ENCODE results near the gene ATRIP.
"Not testable (repeated sequence)": the region's sequence is repeated elsewhere in the genome, so short reads cannot be mapped to it uniquely, and the experiment has no call there.

The ATRIP gene

DNA sequence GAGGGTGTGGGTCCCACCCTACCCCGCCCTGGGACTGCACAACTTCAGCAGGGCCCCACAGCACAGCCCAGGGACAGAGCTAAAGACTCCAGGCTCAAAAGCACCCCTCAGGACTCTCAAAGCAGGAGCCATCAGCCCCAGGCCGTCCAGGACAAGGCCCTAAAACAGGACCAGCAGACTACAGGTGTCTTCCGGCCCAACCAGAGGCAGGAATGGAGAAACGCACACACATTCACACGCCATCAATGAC lies 26.1 kb downstream of the ATRIP start:
- DNase-seq, result no peak

GRCh38 chr3:48472923-48473616 lies 26.5 kb downstream of the ATRIP start:
- no peak for DNase-seq

- no peak for DNase-seq
These were observed 27.0 kb downstream of the ATRIP start for GRCh38 chr3:48473617-48473952.

DNA sequence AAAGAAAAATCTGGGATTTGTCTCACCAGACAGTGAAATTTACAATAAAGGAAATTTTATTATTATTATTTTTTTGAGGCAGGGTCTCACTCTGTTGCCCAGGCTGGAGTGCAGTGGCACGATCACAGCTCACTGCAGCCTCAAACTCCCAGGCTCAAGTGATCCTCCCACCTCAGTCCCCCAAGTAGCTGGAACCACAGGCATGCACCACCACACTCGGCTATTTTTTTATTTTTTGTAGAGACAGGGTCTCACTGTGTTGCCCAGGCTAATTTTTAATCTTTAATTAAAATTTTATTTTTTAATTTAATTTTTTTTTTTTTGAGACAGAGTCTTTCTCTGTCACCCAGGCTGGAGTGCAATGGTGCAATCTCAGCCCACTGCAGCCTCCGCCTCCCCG lies 27.5 kb downstream of the ATRIP start:
- not testable (repeated sequence) for DNase-seq

- no peak for DNase-seq
These were observed 28.1 kb downstream of the ATRIP start for GRCh38 chr3:48474619-48475018.

DNA sequence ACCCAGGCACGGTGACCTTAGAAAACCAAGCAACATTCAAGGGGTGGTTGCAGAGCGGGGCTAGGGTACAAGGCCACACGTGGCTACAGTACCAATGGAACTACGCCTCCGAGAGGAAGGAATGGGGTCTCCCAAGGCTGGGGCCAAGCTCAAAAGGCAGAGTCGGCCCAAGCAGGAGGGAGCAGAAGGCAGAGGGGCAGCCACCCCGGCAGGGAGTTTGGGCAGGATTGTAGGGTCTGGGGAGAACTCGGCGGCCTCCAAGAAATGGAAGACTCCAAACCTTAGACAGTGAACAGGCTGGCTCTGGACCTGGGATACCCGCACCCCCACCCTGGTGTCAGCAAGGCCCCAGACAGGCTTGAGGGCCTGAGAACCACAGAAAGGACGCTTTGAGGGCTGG lies 28.7 kb downstream of the ATRIP start:
- no peak for DNase-seq

DNA sequence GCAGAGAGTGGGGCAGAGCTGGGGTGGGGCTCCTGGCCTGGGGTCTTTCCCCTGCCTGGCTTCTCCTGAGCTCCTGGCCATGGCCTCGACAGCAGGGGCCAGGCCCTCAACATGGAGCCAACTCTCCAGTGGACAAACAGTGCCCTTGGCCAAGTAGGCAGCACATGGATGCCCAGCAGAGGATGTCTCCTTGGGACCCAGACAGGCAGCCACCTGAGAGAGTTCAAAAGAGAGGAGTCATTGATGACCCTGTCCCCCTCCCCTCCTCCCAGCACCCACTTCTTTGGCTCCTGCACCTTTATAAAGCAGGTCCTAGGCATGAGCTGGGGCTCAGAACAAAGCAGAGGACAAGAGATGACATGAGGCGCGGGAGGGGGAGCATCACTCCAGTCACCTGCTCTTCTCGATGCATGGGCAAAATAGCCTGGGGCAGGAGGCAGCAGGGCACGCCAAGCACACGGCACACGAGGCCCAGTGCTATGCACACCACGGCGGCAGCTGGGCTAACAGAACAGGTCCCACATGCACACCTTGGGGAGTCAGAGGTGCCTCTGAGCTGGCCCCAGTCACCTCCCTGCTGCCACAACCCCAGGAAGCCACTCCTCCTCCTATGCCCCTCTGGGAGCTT lies 30.0 kb downstream of the ATRIP start:
- peak; percentile 80 for DNase-seq

DNA sequence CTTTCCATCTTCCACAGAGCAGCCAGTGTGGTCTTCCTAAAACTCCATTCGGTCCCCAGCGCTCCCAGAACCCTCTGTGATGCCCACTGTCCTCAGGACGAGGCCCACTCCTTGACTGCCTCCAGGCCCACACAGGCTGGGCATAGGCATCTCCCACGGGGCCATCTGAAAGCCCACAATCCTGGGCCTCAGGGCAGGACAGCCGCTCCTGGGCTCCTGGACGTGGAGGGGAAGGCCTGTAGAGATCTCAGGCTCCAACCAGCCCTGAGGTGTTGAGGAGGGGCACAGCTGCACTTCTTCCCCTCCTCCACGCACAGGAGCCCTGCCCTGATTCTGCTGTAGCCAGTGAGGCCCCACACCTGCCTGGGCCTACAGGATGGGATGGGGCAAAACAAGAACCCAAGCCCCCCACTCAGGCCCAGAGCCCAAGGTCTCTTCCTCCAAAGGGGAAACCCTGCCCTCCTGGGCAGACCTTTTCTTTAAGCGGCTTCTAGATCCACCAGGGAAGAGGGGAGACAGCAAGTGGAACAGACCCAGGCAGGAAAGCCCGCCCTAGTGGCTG lies 31.5 kb downstream of the ATRIP start:
- DNase-seq, result no peak

DNA sequence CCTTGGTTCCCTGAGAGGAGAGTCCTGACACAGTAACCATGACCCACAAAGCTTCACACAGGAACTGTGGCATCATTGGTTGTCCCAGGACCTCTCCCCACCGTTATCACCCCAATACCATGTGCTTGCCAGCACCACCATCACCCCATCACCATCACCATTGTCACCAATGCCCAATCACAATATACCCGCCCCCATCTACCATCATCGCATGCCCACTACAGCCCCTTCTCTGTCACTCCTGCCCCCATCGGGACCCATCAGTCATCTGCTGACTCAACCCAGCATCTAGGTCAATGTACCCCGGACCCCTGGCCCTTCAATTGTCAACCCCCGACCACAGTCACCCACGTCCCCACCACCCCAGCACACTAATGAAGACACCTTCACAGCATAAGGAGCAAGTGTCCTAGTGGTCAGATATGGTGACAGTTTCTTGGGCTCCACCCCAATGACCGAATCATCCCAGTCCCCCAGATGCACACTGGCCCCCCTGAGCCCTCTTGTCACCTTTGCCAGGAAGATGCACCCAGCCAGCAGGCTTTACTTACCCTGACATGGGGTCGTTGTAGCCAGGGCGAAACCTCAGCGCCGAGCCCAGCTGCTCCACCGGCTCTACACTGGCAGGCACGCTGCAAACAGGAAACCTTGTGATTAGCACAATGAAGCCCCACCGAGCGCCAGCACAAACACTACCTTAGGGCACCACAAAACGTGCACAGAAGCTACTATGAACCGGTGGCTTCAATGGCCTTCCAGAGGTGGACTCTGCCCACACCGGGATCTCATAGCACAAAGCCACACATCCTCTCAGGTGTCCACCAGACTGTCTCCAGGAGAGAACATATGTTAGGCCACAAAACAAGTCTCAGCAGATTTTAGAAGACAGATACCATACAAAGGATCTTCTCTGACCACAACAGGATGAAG lies 32.4 kb downstream of the ATRIP start:
- no peak for DNase-seq

- DNase-seq, result not testable (repeated sequence)
These were observed 34.4 kb downstream of the ATRIP start for GRCh38 chr3:48480891-48481290.

DNA sequence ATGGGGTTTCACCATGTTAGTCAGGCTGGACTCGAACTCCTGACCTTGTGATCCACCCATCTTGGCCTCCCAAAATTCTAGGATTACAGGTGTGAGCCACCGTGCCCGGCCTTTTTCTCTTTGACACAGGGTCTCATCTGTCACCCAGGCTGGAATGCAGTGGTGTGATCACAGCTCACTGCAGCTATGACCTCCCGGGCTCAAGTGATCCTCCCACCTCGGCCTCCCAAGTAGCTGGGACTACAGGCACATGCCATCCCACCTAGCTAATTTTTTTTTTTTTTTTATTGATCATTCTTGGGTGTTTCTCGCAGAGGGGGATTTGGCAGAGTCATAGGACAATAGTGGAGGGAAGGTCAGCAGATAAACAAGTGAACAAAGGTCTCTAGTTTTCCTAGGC lies 36.3 kb downstream of the ATRIP start:
- DNase-seq, result not testable (repeated sequence)

GRCh38 chr3:48486952-48487351 lies 40.4 kb downstream of the ATRIP start:
- DNase-seq, result no peak

GRCh38 chr3:48492461-48493202 lies 46.1 kb downstream of the ATRIP start:
- DNase-seq, result no peak

DNA sequence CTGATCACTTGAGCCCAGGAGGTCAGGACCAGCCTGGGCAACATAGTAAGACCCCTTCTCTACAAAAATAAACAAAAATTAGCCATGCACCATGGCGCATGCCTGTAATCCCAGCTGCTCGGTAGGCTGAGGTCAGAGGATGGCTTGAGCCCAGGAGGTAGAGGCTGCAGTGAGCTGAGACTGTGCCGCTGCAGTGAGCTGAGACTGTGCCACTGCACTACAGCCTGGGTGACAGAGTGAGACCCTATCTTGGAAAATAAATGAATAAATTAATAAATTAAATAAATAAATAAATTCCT lies 46.6 kb downstream of the ATRIP start:
- DNase-seq, result no peak

DNA sequence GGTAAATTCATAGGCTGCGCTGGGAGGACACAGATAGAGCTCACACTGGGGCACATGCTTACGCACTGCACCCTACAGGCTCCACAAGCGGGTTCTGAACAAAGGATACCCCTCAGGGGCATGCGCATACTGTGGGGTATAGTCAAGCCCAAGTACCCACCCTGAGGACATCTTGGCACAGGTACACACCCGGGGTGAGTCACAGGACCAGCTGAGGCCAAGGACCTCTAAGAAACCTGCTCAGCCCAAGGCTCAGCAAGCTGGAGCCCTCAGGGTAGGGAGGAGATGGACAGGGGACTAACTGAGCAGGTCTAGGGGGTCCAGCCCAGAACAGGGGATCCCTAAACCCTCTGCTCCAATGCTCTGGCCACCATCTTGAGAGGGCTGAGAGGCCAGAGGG lies 54.1 kb downstream of the ATRIP start:
- no peak for DNase-seq

- no peak for DNase-seq
These were observed 54.7 kb downstream of the ATRIP start for GRCh38 chr3:48501196-48501595.

DNA sequence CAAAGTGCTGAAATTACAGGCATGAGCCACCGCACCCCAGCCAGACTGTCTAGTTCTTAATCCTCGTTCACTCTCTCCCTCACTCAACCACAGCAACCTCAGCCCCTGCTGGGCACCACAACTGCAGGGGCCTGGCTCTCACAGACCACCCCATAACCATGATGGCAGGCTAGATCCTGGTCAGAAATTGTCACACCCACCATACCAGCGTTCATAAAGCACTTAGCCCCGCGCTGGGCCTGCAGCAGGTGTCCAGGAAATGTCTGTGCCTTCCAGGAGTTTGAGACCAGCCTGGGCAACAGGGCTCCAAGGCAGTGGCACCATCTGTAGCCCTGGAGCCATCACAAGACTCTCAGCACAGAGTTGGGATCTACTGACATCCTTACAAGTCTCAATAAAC lies 55.6 kb downstream of the ATRIP start:
- DNase-seq, result no peak

DNA sequence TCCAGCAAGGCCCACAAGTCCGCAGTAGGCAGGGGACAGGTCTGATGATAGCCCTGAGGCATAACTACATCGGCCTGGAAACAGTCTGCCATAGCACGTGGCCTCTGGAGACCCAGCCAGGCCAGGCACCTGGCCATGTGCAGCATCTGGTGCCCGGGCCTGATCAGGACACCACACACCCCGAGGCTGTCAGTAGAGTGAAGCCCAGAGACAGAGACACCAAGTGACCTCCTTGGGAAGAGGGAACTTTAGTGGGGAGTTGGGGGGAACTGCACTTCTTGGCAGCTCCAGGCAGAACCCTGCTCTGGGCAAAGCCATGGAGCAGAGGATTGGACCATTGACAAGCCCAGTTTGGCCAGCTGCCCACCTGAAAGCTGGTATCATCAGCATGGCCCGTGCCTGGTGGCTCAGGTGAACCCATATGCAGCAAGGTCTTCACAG lies 56.2 kb downstream of the ATRIP start:
- no peak for DNase-seq

DNA sequence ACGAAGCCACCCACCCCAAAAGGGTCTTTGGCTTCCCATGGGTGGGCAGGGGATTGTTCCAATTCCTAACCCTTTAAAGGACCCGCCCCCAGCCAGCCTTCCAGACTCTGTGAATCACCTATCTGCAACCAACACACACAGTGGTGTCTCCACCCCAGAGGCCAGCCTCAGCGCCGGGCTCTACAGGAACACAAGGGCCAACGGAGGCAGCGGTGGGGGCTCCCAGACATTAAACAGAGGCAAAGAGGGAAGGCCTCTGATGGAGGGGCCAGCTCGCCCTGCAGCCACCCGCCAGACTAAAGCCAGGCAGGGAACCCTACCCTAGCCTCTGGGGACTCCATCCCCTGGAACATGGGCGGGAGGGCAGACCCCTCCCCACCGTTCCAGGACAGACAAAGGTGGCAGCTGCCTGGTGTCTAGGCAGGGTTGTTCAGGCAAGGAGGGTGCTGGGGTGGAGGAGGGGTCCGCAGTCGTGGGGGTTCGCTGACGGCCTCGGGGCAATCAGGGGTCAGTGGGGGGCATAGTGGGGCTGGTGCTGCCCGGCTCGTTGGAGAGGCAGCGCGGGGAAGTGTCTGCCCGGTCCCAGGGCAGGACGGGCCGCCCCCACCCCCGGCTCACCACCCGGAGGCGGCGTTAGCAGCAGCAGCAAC lies 57.0 kb downstream of the ATRIP start:
- DNase-seq, result no peak

- no peak for DNase-seq
These were observed 57.8 kb downstream of the ATRIP start, which contains the start of gene SHISA5 for GRCh38 chr3:48504051-48504946. Gene SHISA5 (minus strand): TSS chr3:48504174. CDS start chr3:48504094, 80 bp downstream.

GRCh38 chr3:48505146-48505545 lies 58.6 kb downstream of the ATRIP start:
- DNase-seq, result no peak

Data from NCI-H345 (cell line).